D721Med (cell line): ENCODE data around the gene GBF1.

ENCODE experiments used
- DNase-seq: peaks from one replicate; pipeline ENCODE4 v3.0.0; 2011; ENCODE audit warnings: low spot score; ENCODE audit not compliant: insufficient read length
- FAIRE-seq: peaks from 2 replicates; lab custom pipeline; 2011; peaks lifted over from hg19 to GRCh38; lab: Jason Lieb, UNC
- TF ChIP-seq, protein P1 (sequence below): IDR thresholded peaks from 2 replicates; pipeline ENCODE4 v1.5.1; 2012; ENCODE audit warnings: mild to moderate bottlenecking, control low read depth; ENCODE audit not compliant: insufficient read depth; ENCODE audit errors: missing control alignments

The GBF1 gene

DNA sequence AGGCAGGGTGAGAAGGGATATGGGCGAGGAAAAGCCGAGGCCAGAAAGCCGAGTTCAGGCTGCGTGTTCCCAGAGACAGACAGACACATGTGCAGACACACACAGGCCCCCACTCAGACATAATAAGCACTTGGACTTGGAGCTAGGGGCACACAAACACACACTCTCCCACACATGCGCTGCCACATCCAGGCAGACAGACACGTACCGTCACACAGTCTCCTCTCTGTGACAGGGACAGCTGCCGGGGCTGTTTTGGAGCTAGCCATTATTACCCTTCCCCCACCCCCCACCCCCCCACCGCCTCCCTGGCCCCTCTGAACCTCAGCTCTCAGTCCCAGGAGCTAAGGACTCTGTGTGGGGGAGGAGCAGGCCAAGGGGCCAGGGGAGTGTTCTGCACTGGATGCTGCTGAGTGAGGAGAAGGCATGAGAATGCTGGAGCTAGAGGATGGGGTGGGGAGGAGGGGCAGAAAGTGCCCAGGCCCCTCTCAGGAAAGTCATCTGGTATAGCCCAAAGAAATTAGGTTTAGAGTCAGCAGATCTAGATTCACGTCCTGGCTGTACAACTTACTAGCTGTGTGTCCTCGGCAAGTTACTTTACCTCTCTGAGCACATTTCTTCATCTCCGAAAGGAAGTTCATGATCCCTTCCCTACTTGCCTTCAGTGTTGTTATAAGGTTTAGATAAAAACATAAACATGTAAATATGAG is 10.3 kb upstream of the GBF1 start:
- DNase-seq (no peak), FAIRE-seq (no peak)
- TF ChIP-seq, protein P1, sequence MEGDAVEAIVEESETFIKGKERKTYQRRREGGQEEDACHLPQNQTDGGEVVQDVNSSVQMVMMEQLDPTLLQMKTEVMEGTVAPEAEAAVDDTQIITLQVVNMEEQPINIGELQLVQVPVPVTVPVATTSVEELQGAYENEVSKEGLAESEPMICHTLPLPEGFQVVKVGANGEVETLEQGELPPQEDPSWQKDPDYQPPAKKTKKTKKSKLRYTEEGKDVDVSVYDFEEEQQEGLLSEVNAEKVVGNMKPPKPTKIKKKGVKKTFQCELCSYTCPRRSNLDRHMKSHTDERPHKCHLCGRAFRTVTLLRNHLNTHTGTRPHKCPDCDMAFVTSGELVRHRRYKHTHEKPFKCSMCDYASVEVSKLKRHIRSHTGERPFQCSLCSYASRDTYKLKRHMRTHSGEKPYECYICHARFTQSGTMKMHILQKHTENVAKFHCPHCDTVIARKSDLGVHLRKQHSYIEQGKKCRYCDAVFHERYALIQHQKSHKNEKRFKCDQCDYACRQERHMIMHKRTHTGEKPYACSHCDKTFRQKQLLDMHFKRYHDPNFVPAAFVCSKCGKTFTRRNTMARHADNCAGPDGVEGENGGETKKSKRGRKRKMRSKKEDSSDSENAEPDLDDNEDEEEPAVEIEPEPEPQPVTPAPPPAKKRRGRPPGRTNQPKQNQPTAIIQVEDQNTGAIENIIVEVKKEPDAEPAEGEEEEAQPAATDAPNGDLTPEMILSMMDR, result no peak

DNA sequence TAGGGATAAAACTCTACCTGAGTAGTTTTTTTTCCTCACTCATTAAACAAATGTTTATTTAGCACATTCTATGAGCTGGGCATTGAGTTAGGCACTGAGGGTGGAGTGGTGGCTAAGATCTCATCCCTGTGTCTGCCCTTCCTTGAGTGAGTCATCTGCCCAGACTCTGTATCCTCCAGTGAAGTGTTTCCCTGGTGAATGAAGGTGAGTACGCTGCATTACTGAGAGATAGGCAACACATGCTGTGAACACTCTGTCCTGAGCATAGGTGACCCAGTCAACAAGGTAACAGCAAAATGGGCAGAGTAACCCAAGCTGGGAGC is 9.8 kb upstream of the GBF1 start:
- TF ChIP-seq, protein P1, result no peak
- FAIRE-seq (no peak), DNase-seq (no peak)

DNA sequence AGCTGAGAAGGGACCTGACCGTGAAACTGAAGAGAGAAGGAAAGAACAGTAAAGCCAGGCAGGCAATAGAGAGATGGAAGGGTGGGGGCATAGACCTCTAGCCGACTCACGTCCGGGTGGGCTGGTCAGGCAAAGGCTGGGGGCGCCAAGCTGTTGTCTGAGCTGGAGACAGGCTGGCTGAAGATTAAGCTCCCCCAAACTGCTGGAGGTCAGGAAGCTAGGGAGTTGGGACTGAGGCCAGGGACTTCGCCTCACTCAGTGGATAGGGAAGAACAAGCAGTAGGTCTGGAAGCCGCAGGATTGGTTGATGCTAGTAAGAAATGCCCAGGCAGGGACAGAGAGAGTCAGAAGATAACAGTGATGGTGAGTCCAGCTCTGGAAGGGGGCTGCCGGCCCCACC is 9.3 kb upstream of the GBF1 start:
- DNase-seq (no peak), FAIRE-seq (no peak)
- TF ChIP-seq, protein P1, result no peak

DNA sequence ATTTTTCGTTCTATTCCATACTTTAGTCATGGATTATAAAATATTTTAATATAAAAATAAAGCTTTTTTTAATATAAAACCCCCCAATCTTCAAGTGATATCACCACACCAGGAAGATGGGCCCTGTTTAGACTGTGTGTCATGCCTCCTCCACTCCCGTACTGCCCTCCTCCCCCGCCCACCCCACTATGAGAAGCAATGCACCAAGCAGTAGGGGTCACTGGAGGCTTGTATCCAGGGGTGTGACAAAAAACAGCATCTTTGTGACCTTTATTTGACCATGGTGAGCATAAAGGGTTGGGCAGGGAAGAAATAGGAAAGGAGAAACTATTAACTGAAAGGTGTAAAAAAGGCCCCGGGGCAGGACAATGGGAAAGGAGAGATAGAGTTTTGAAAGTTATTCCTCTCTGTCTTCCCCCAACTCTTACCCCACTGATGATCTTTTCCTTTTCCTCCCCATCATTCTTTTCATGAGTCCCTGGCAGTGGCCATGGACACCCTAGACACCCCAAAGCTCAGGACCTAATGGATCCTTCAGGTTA is 7.5 kb upstream of the GBF1 start:
- no peak for DNase-seq
- TF ChIP-seq, protein P1, result no peak
- no peak for FAIRE-seq

DNA sequence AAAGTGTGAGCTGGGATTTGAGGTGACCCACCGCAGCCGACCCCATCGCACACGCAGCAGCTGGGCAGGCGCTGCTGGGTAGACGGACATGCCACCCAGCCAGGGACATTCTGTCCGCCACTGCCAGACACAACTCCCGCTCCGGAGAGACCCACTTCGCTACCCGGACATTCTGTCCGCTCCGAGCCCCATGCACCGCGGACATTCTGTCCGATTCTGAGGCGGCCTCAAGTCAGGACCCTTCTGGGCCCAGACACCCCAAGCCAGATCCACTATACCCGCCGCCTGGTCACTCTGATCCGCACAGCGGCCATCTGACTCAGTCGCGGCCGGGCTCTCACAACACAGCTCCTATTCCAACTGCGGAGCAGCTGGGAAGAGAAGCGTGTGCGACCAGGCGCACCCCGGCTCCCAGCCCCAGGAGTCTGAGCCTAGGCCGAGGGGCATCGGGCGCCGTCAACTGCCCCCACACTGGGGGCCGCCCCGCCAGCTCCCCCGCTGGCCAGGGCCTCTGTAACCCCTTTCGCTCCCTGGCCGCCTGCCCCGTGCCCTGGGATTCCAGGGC is 4.8 kb upstream of the GBF1 start:
- TF ChIP-seq, protein P1, result no peak
- FAIRE-seq (no peak), DNase-seq (no peak)

DNA sequence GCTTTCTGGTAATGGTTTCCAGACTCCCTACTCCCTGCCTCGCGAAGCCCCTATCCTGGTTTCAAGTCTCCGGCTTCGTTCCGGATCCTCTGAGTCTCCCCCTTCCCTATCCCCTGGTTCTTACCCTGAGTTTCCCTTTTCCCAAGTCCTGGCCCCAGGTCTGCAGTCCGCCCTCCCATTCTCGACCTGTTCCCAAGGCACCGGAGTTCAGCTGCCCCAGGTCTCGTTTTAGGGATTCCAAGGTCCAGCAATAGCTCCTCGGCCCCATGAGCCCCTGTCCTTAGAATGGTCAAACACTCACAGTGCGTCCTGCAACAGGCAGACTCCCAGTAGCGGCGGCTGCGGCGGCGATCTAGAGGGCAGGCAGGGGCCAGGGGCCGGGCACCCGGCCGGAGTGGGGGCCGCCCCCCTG is 4.3 kb upstream of the GBF1 start:
- no peak for FAIRE-seq
- no peak for DNase-seq
- TF ChIP-seq, protein P1, result no peak

DNA sequence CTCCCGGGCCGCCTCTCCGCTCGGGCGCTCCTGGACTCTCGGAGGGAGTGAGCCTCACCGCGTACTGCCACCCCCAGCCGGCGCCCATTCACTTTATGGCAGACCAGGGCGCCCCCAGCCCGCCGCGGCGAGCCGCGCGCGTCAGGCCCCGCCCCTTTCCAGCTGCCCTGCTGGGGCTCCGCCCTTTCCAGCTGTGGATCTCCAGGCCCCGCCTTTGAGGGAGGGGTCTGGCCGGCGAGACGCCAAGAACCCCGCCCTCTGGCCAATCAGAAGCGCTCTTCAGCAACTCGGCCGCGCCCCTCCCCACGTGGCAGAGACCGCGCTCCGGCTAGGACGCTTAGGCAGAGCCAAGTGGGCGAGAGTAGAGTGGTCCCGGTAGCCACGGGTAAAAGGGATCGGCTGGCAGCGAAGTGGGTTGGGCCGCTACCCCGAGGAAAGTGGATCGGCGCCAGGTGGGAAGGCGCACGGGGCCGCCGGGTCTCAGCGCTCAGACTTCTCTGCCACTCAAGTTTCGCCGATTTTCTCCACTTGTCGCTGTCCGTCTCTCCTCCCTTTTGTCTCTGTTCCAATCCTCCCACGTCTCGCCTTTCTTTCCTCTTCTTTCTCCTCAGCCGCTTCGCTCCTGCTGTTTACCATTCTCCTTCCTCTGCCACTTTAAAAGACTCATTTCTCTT is 3.8 kb upstream of the GBF1 start, which contains the start of gene PITX3:
Gene PITX3, minus strand, starts transcription at position 69 of the 674 bp plus-strand sequence. CDS start 9,432 bp downstream, outside the sequence.
- no peak for FAIRE-seq
- DNase-seq, result no peak
- TF ChIP-seq, protein P1, result no peak
